ENCODE data around the gene ALDH1A2.

- no peak for TF ChIP-seq CTCF (optimal IDR thresholded peaks at IDR 0.05 in 1 of 3, IDR thresholded peaks at IDR 0.05 in 1 of 3, conservative IDR thresholded peaks at IDR 0.05 in 1 of 3; ENCODE audit: extremely low read depth in 1 of 3, insufficient read depth in 2 of 3, low read length in 3 of 3)
- no peak for TF ChIP-seq EZH2 (IDR thresholded peaks at IDR 0.05; ENCODE audit: low read length)
Observed at GRCh38 chr15:57921371-57921770, 144.1 kb downstream of the ALDH1A2 start.

Data from keratinocyte (primary cell).